Neural progenitor cell (in vitro differentiated cells): ENCODE data around the gene MSH2.

Experiments
- EZH2phosphoT487 ChIP-seq: fragments of 200-600 bp; sonication (generic); IDR thresholded peaks from 2 replicates; pipeline ENCODE4 v1.6.1; 2017; ENCODE audit warnings: antibody characterized with exemption
- TF ChIP-seq, protein P1 (sequence below): fragments of 200-600 bp; sonication (generic); IDR thresholded peaks from 2 replicates; pipeline ENCODE4 v1.5.1; 2017; ENCODE audit warnings: antibody characterized with exemption, mild to moderate bottlenecking

- TF ChIP-seq, protein P1, sequence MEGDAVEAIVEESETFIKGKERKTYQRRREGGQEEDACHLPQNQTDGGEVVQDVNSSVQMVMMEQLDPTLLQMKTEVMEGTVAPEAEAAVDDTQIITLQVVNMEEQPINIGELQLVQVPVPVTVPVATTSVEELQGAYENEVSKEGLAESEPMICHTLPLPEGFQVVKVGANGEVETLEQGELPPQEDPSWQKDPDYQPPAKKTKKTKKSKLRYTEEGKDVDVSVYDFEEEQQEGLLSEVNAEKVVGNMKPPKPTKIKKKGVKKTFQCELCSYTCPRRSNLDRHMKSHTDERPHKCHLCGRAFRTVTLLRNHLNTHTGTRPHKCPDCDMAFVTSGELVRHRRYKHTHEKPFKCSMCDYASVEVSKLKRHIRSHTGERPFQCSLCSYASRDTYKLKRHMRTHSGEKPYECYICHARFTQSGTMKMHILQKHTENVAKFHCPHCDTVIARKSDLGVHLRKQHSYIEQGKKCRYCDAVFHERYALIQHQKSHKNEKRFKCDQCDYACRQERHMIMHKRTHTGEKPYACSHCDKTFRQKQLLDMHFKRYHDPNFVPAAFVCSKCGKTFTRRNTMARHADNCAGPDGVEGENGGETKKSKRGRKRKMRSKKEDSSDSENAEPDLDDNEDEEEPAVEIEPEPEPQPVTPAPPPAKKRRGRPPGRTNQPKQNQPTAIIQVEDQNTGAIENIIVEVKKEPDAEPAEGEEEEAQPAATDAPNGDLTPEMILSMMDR, result no peak
- TF ChIP-seq EZH2phosphoT487, result no peak
Measured at GRCh38 chr2:47451790-47452189, 48.8 kb downstream of the MSH2 start.
